GM12801 (cell line): ENCODE results near the gene NGDN.

Experiments
- CTCF ChIP-seq: IDR thresholded peaks from one replicate; pipeline ENCODE4 v1.5.1; 2011; ENCODE audit warnings: control low read depth; ENCODE audit not compliant: insufficient read length; ENCODE audit errors: extremely low read depth

Gene NGDN

GRCh38 chr14:23431486-23431885 lies 38.0 kb upstream of the NGDN start:
- TF ChIP-seq CTCF: no peak

DNA sequence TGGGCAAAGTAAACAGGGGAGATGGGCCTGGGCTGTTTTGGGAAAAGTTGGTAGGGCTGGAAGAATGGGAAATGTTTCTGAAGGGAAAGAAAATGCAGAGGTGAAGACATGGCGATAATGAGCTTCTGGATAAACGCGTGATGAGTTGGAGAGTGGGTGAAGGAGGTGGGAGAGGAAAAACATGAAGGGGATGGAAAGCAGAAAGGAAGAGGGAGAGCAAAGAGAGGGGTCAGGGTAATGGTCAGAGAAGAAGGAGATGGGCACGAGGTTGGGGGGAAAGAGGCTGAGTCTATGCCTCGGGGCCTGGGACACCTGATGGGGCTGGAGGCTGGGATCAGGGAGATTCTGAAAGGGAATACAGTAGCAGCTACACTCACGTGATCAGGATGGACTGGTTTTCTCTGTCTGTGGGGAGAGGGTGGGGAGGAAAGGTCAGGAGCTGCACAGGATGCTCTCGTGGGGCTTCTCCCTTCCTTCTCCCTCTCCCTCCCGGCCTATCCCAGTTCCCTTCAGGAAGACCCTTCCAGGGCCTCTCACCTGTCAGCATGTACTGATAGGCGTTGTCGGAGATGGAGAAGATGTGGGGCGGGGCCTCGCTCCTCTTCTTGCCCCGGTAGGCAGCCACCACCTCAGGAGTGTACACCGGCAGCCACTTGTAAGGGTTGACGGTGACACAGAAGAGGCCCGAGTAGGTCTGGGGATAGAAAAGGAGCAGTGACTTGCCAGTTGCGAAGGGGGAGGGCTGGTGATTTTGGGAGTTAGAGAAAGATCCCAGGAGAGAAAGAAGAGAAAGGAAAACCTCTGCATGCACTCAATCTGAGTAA lies 37.2 kb upstream of the NGDN start:
- TF ChIP-seq CTCF: no peak

- no peak for TF ChIP-seq CTCF
Observed at GRCh38 chr14:23432946-23433345, 36.6 kb upstream of the NGDN start.

DNA sequence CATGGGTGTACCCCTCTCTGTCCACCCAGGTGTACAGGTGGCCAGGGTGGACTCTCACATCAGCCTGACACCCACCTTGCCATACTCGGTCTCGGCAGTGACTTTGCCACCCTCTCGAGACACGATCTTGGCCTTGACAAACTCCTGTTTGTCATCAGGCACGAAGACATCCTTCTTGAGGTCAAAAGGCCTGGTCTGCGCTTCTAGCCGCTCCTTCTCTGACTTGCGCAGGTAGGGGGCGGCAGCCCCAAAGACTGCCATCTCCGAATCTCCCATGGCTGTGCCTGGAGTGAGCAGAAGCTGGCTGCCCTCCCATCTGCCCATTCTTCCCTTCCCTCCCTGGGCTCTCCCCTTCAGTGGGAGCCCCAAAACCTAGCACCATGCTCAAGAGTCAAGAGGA lies 36.0 kb upstream of the NGDN start:
- TF ChIP-seq CTCF: no peak

DNA sequence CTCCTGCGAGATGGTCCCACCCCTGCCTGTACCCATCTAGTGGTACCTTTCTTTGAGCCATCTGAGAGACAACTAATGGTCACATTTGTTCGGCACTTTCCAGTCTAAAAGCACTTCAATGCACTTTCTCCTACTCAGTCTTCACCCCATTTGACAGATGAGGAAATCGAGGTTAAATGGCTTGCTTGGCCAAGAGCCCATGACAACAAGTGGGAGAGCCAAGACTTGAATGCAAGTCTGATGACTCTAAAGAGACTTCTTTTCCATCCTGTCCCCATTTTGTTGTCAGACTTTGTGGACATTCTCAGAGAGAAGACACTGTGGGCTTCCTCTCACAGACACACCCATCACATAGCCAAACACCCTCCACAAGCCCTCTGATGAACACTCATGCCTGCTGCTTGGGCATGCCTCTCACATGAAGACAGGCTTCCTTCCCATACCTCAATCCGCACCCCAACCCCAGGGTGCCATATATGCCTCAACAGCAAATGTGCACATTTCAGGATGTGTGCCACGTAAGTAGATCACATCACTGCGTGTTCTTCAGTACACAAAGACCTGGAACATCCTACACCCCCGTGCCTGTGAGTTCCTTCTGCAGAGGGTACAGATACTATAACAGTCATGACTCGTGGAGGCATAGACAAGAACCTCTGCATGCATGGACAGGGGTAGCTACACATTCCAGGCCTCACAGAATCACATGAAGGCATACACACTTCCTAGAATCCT lies 34.8 kb upstream of the NGDN start:
- no peak for TF ChIP-seq CTCF

DNA sequence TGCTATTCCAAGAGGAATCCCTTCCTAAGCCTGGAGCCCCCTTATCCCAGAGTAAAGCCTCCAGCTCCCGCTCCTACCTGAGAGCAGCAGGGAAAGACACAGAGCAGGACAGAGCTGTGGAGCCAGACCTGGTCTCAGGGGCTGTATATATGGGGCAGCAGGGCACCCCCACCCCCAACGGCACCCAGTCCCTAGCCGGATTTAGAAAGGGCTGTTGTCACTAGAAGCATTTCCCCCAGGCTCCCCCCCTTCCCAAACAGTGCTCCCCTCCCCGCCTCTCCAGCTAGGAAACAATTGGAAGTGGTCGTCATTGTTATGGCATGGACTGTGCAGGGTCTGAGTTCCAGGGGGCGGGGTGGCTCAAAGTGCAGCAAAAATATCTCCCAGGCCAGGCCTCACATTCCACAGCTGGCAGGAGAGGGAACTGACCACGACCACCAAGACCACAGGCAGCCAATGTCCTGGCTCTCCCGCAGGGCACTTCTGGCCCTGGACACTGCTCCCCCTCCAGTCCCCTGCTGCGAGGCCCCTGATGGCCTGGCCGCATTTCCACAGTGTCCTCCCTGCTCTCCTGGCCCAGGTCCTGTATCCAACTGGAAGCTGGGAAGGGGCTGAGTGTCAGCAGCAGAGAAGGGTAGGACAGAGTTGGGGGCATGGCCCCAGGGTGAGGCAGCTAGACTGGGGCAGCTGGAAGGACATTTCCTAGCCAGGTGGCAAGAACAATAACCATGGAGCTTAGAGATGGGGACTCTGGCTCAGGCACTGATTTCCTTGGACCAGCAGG lies 33.8 kb upstream of the NGDN start, which contains the start of gene MYH7:
MYH7 (minus strand) TSS at position 118 of the 784 bp plus-strand sequence. CDS start 1,928 bp downstream, outside the sequence.
- no peak for TF ChIP-seq CTCF

DNA sequence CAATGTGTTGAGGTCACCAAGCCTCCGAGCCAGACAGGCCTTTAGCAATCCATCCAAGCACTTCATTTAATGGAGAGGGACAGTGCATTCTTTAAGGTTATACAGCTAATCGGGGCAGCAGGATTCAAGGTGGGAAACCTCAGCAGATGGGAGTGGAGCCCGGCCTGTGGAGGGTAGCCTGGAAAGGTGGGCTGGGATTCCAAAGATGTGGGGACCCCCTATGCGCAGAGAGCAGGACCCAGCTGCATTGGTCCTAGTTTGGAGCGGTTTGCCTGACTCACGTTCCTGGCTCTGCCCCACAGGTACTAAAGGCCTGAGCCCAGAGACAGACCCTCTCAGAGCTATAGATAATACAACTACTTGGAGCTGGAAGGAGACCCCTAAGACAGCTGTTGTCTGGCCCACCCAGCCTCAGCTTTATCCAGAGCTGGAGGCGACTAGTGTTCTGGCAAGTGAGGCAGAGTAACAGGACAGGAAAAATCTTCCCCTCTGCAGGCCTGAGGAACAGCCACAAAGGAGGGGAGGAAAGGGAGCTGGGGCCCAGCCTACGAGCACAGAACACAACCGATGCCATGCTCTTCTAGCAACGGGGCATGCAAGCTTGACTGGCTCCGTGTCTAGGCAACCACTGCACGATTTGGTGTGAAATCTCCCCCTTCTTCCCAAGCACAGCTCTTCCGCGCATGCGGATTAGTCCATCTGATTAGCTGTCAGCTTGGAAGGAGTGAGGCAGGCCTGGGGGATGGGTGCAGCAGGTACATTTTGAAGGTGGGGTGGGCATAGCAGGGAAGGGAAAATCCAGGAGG lies 33.0 kb upstream of the NGDN start:
- TF ChIP-seq CTCF: no peak
